Mesendoderm (in vitro differentiated cells): ENCODE data around the gene PCSK5.
A peak's percentile ranks its signal among the peaks of the same experiment; 100 is the strongest.

Experiments
- DNase-seq: peaks from one replicate; pipeline ENCODE4 v3.0.0; 2013
- H2AK5ac ChIP-seq: 2 replicates; pipeline ENCODE4 v1.6.1; 2013; ENCODE audit warnings: low read length, inconsistent platforms
- H2BK120ac ChIP-seq: 2 replicates; pipeline ENCODE4 v1.6.1; 2013; ENCODE audit warnings: low read depth, mild to moderate bottlenecking, low read length, moderate library complexity, mixed read lengths
- H2BK15ac ChIP-seq: replicated peaks from 2 replicates; pipeline ENCODE4 v1.6.1; 2013; ENCODE audit warnings: low read depth, mild to moderate bottlenecking, moderate library complexity
- H2BK5ac ChIP-seq: 2 replicates; pipeline ENCODE4 v1.6.1; 2013; ENCODE audit warnings: low read length, inconsistent platforms
- H3K18ac ChIP-seq: 2 replicates; pipeline ENCODE4 v1.6.1; 2013; ENCODE audit warnings: mild to moderate bottlenecking, low read length, mixed read lengths
- H3K23ac ChIP-seq: one replicate; pipeline ENCODE4 v1.6.1; 2013; ENCODE audit warnings: low read length
- H3K27ac ChIP-seq: 2 replicates; pipeline ENCODE4 v1.5.1; 2013; ENCODE audit warnings: low read depth, mild to moderate bottlenecking, inconsistent platforms, low read length, moderate library complexity
- H3K27me3 ChIP-seq: 2 replicates; pipeline ENCODE4 v1.6.1; 2013; ENCODE audit warnings: low read length, control low read depth, mild to moderate bottlenecking, inconsistent platforms; ENCODE audit not compliant: insufficient read depth, poor library complexity
- H3K36me3 ChIP-seq: 2 replicates; pipeline ENCODE4 v1.6.1; 2013; ENCODE audit warnings: low read length, inconsistent platforms; ENCODE audit not compliant: control insufficient read depth, insufficient read depth
- H3K4ac ChIP-seq: one replicate; pipeline ENCODE4 v1.6.1; 2013; ENCODE audit warnings: low read depth, mild to moderate bottlenecking, low read length, moderate library complexity
- H3K4me1 ChIP-seq: 2 replicates; pipeline ENCODE4 v1.6.1; 2013; ENCODE audit warnings: low read depth, low read length, inconsistent platforms; ENCODE audit not compliant: control insufficient read depth
- H3K4me2 ChIP-seq: 2 replicates; pipeline ENCODE4 v1.6.1; 2013; ENCODE audit warnings: low read length
- H3K4me3 ChIP-seq: 2 replicates; pipeline ENCODE4 v1.5.1; 2013; ENCODE audit warnings: mild to moderate bottlenecking, low read length
- H3K56ac ChIP-seq: one replicate; pipeline ENCODE4 v1.6.1; 2013; ENCODE audit warnings: low read length
- H3K79me1 ChIP-seq: 2 replicates; pipeline ENCODE4 v1.6.1; 2013; ENCODE audit warnings: low read length, inconsistent platforms
- H3K79me2 ChIP-seq: 2 replicates; pipeline ENCODE4 v1.6.1; 2013; ENCODE audit warnings: mild to moderate bottlenecking, low read length; ENCODE audit not compliant: control insufficient read depth, insufficient read depth
- H3K9ac ChIP-seq: 2 replicates; pipeline ENCODE4 v1.6.1; 2013; ENCODE audit warnings: low read length, inconsistent platforms
- H4K5ac ChIP-seq: one replicate; pipeline ENCODE4 v1.6.1; 2013; ENCODE audit warnings: low read length
- H4K8ac ChIP-seq: one replicate; pipeline ENCODE4 v1.6.1; 2013; ENCODE audit warnings: low read depth, mild to moderate bottlenecking, control low read depth, low read length, moderate library complexity
- WGBS: extraction: QIAGEN DNeasy Blood & Tissue Kit; methylation state at CpG from one replicate; pipeline ENCODE4 v1.1.7; 2013; ENCODE audit warnings: low lambda C conversion rate, missing lambda C conversion rate; ENCODE audit not compliant: insufficient coverage; ENCODE audit errors: extremely low coverage; 5-methylcytosine and 5-hydroxymethylcytosine counted together

PCSK5 gene

GRCh38 chr9:76399856-76400255 lies 509.4 kb downstream of the PCSK5 start:
- Histone ChIP-seq H3K27ac (no peak overlapping the region), H3K9ac (no peak overlapping the region), H3K4me3 (no peak overlapping the region), H4K8ac (no peak overlapping the region), H3K79me2 (no peaks in the 10 kb centered on the region), H3K79me1 (no peaks in the 10 kb centered on the region), H2BK5ac (no peak overlapping the region), H3K18ac (no peak overlapping the region), H3K27me3 (no peaks in the 10 kb centered on the region), H3K4me2 (no peak overlapping the region), H2AK5ac (no peak overlapping the region), H3K36me3 (no peaks in the 10 kb centered on the region), H3K56ac (no peak overlapping the region), H2BK120ac (no peak overlapping the region), H2BK15ac (no peak overlapping the region), H3K4me1 (no peaks in the 10 kb centered on the region), H4K5ac (no peak overlapping the region), H3K23ac (no peak overlapping the region), H3K4ac (no peak overlapping the region)
- no CpG with 5 or more reads among the region's 1 CpG for WGBS
- no peak for DNase-seq

- Histone ChIP-seq H3K18ac (no peak overlapping the region), H2BK15ac (no peak overlapping the region), H3K4me1 (no peaks in the 10 kb centered on the region), H2AK5ac (no peak overlapping the region), H4K8ac (no peak overlapping the region), H3K4ac (no peak overlapping the region), H4K5ac (no peak overlapping the region), H3K27me3 (no peaks in the 10 kb centered on the region), H3K4me3 (no peak overlapping the region), H3K27ac (no peak overlapping the region), H2BK5ac (no peak overlapping the region), H3K4me2 (no peak overlapping the region), H3K23ac (no peak overlapping the region), H3K79me2 (no peaks in the 10 kb centered on the region), H3K56ac (no peak overlapping the region), H3K9ac (no peak overlapping the region), H3K36me3 (no peaks in the 10 kb centered on the region), H2BK120ac (no peak overlapping the region), H3K79me1 (no peaks in the 10 kb centered on the region)
- peak; percentile 64 for DNase-seq
- no CpG with 5 or more reads among the region's 1 CpG for WGBS
These were observed 510.1 kb downstream of the PCSK5 start for GRCh38 chr9:76400534-76401096.

- Histone ChIP-seq H3K56ac (no peak overlapping the region), H2BK15ac (no peak overlapping the region), H2AK5ac (no peak overlapping the region), H3K23ac (no peak overlapping the region), H3K4ac (no peak overlapping the region), H3K18ac (no peak overlapping the region), H4K5ac (no peak overlapping the region), H2BK120ac (no peak overlapping the region), H3K4me1 (no peaks in the 10 kb centered on the region), H3K79me2 (no peaks in the 10 kb centered on the region), H4K8ac (no peak overlapping the region), H3K9ac (no peak overlapping the region), H3K27me3 (no peaks in the 10 kb centered on the region), H3K4me3 (no peak overlapping the region), H3K4me2 (no peak overlapping the region), H2BK5ac (no peak overlapping the region), H3K27ac (no peak overlapping the region), H3K36me3 (no peaks in the 10 kb centered on the region), H3K79me1 (no peaks in the 10 kb centered on the region)
- WGBS = no CpG with 5 or more reads among the region's 2 CpGs
- no peak for DNase-seq
These were observed 510.7 kb downstream of the PCSK5 start for GRCh38 chr9:76401176-76401575.

DNA sequence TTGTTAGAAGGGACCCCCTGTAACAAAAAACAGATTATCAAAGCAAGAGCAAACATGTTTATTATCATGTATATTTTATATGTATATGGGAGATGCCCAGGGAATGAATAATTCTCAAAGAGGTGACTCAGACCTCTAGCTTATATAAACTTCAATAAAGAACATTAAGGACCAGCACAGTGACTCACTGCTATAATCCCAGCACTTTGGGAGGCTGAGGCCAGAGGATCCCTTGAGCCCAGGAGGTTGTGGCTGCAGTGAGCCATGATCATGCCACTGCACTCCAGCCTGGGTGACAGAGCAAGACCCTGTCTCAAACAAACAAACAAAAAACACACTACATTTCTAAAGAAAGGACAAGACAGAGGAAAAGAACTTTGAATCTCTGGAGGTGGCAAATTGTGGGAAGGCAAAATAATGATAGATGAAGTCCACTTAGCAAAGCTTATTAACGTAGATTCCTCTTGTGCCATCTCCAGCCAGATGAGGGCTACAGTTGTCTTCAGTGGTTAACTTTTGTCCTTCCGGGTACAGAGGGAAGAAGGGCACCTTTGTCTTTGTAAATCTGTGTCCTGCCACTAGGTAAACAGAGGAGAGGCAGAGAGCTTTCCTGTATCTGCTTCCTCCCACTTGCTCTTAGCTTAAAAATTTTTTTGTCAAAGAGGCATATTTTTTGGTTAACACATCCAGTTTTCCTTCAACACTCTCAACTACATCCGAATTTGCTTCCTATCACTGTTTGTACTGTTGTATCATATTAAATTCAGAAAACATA lies 511.3 kb downstream of the PCSK5 start:
- no peak overlapping the region for H2BK120ac ChIP-seq
- no peaks in the 10 kb centered on the region for H3K4me1 ChIP-seq
- no peak overlapping the region for H2BK5ac ChIP-seq
- no peak overlapping the region for H3K56ac ChIP-seq
- no peak overlapping the region for H3K18ac ChIP-seq
- no peak overlapping the region for H3K4me2 ChIP-seq
- WGBS = no CpG with 5 or more reads among the region's 3 CpGs
- H3K4me3 ChIP-seq = no peak overlapping the region
- no peaks in the 10 kb centered on the region for H3K79me2 ChIP-seq
- no peak overlapping the region for H4K5ac ChIP-seq
- H3K27me3 ChIP-seq = no peaks in the 10 kb centered on the region
- H3K4ac ChIP-seq = no peak overlapping the region
- H3K36me3 ChIP-seq = no peaks in the 10 kb centered on the region
- no peak overlapping the region for H2AK5ac ChIP-seq
- DNase-seq = no peak
- no peak overlapping the region for H3K9ac ChIP-seq
- H3K23ac ChIP-seq = no peak overlapping the region
- H4K8ac ChIP-seq = no peak overlapping the region
- H3K79me1 ChIP-seq = no peaks in the 10 kb centered on the region
- H3K27ac ChIP-seq = no peak overlapping the region
- no peak overlapping the region for H2BK15ac ChIP-seq

DNA sequence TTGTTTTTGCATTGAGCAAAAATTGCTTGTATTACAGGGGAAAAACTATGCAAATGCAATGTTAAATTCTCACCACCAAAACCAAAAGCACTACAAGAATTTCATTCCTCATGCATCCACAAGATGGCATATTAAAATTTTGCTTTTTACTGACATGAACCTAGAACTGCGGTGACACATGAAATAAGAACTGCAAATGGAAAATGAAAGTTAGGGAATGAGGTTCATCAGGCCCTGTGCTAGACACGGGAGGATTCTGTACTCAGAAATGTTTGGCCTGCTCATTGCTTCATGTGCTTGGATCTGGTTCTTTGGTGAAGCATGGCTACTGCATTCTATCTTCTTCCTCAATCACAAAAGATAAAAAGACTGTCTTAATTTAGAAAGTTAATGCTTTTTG lies 512.9 kb downstream of the PCSK5 start:
- H3K36me3 ChIP-seq = no peaks in the 10 kb centered on the region
- no peak overlapping the region for H3K27ac ChIP-seq
- no peaks in the 10 kb centered on the region for H3K4me1 ChIP-seq
- no peak overlapping the region for H3K56ac ChIP-seq
- no peak overlapping the region for H3K18ac ChIP-seq
- no peak overlapping the region for H2BK15ac ChIP-seq
- no peak overlapping the region for H3K4ac ChIP-seq
- no peak overlapping the region for H3K4me2 ChIP-seq
- WGBS = no CpG with 5 or more reads among the region's 2 CpGs
- no peak overlapping the region for H4K8ac ChIP-seq
- H3K23ac ChIP-seq = no peak overlapping the region
- no peak overlapping the region for H4K5ac ChIP-seq
- no peaks in the 10 kb centered on the region for H3K79me1 ChIP-seq
- no peaks in the 10 kb centered on the region for H3K79me2 ChIP-seq
- H3K9ac ChIP-seq = no peak overlapping the region
- H2AK5ac ChIP-seq = no peak overlapping the region
- no peak overlapping the region for H3K4me3 ChIP-seq
- H2BK120ac ChIP-seq = no peak overlapping the region
- no peak overlapping the region for H2BK5ac ChIP-seq
- peak; percentile 23 for DNase-seq
- no peaks in the 10 kb centered on the region for H3K27me3 ChIP-seq

GRCh38 chr9:76404401-76404800 lies 513.9 kb downstream of the PCSK5 start:
- H3K79me1 ChIP-seq = no peaks in the 10 kb centered on the region
- no peaks in the 10 kb centered on the region for H3K4me1 ChIP-seq
- H3K56ac ChIP-seq = no peak overlapping the region
- H3K4ac ChIP-seq = no peak overlapping the region
- no peak overlapping the region for H3K4me3 ChIP-seq
- no CpG with 5 or more reads among the region's 1 CpG for WGBS
- DNase-seq = no peak
- H3K9ac ChIP-seq = no peak overlapping the region
- H3K23ac ChIP-seq = no peak overlapping the region
- H2BK120ac ChIP-seq = no peak overlapping the region
- H3K27me3 ChIP-seq = no peaks in the 10 kb centered on the region
- H2BK15ac ChIP-seq = no peak overlapping the region
- no peak overlapping the region for H3K18ac ChIP-seq
- H2BK5ac ChIP-seq = no peak overlapping the region
- H4K8ac ChIP-seq = no peak overlapping the region
- no peak overlapping the region for H3K4me2 ChIP-seq
- H2AK5ac ChIP-seq = no peak overlapping the region
- no peaks in the 10 kb centered on the region for H3K79me2 ChIP-seq
- H3K27ac ChIP-seq = no peak overlapping the region
- H3K36me3 ChIP-seq = no peaks in the 10 kb centered on the region
- no peak overlapping the region for H4K5ac ChIP-seq
